Heart left ventricle (tissue), 16 donors: Measurements from ENCODE around the gene PSMG4. TPM values are rescaled to one million over a fixed set of nuclear protein-coding genes. Genes with fewer than 3 reads are reported as not detected.

ENCODE experiments used
- ATAC-seq, 4 donors: fragments of 200-7000 bp; cut with Tn5 transposase; one replicate each; pipeline ENCODE4 v1.9.1; 2020 to 2022; ENCODE audit warnings: moderate library complexity in 4 of 4, mild to moderate bottlenecking in 3 of 4, moderate number of reproducible peaks in 1 of 4
- DNase-seq, 5 donors: peaks; one replicate each; pipeline ENCODE4 v3.0.0-alpha.2; 2020
- H3K27ac ChIP-seq, 12 donors: fragments of 200-600 bp; sonication (generic) in 4 of 12; one replicate each; pipeline versions ENCODE4 v1.5.0 to v1.8.0; 2016 to 2022; ENCODE audit warnings: mild to moderate bottlenecking in 2 of 12
- H3K27me3 ChIP-seq, 9 donors: fragments of 200-600 bp; sonication (generic) in 2 of 9; one replicate each; pipeline versions ENCODE4 v1.5.1 to v1.8.0; 2016 to 2022; ENCODE audit warnings: mild to moderate bottlenecking in 3 of 9
- H3K36me3 ChIP-seq, 9 donors: fragments of 200-600 bp; sonication (generic) in 2 of 9; one replicate each; pipeline versions ENCODE4 v1.5.0 to v1.8.0; 2018 to 2022; ENCODE audit warnings: mild to moderate bottlenecking in 2 of 9
- H3K4me1 ChIP-seq, 12 donors: fragments of 200-600 bp; sonication (generic) in 4 of 12; one replicate each; pipeline versions ENCODE4 v1.5.0 to v1.8.0; 2016 to 2022; ENCODE audit warnings: mild to moderate bottlenecking in 3 of 12
- H3K4me3 ChIP-seq, 12 donors: fragments of 200-600 bp; sonication (generic) in 4 of 12; one replicate each; pipeline versions ENCODE4 v1.5.0 to v1.8.0; 2017 to 2022; ENCODE audit warnings: mild to moderate bottlenecking in 9 of 12, moderate library complexity in 4 of 12
- H3K9me3 ChIP-seq, 12 donors: fragments of 200-600 bp; sonication (generic) in 4 of 12; one replicate each; pipeline versions ENCODE4 v1.5.0 to v1.8.0; 2016 to 2022; ENCODE audit warnings: mild to moderate bottlenecking in 1 of 12
- CTCF ChIP-seq, 12 donors: fragments of 200-600 bp; sonication (generic) in 4 of 12; IDR thresholded peaks; one replicate each; pipeline versions ENCODE4 v1.5.0 to v1.8.0; 2018 to 2022; ENCODE audit warnings: antibody characterized with exemption in 12 of 12, mild to moderate bottlenecking in 5 of 12
- POLR2A ChIP-seq, 2 donors: fragments of 450-650 bp; IDR thresholded peaks; one replicate each; pipeline ENCODE4 v1.6.1; 2017; ENCODE audit warnings: antibody characterized with exemption in 2 of 2, mild to moderate bottlenecking in 2 of 2, moderate library complexity in 2 of 2
- WGBS, 4 donors: extraction: QIAGEN DNeasy Blood & Tissue Kit in 2 of 4; methylation state at CpG; one replicate each; pipeline versions ENCODE4 v1.1.5 to v1.1.7; 2013 to 2018; 5-methylcytosine and 5-hydroxymethylcytosine counted together
- intact Hi-C, 10 donors: fragments of 100-400 bp; cut with DNase I; formaldehyde crosslinking; loops; one replicate each; pipeline versions ENCODE4 v1.11.1 to v1.14.2; 2022
- polyA plus RNA-seq, 2 donors: library from polyadenylated mRNA; stranded (reverse); fragments of 200-250 nt; gene quantifications; one replicate each; pipeline ENCODE4 v1.2.3, GENCODE V29; 2013
- total RNA-seq, 9 donors: library from RNA; depleted of rRNA in 2 of 9; stranded (reverse); fragments of >200 nt in 2 of 9; fragmentation: NEBNext Ultra II Directional in 3 of 9; extraction: Animal tissue kit (Norgen Biotek cat#: 25700) in 3 of 9; gene quantifications; one replicate each; pipeline versions ENCODE4 v1.1.0 to v1.2.4, GENCODE V29; 2016 to 2023
- donor health status: ischemic (EF 13 %, LVEDD 7.1; RV severe dilation, severe dysfunction).
- donor health status: healthy with polysubstance abuse.
- donor health status: DM: no; HTN: yes; CAD: no.
- donor health status: DM: no; HTN: no; CAD: no.
- donor health status: ischemic (EF 25% LVEDD 6.9; RV normal size, moderate dysfunction).
- donor health status: ischemic (EF 25% LVEDD 5.7; RV mildly dilated, moderate dysfunction).
- donor health status: healthy.
- donor health status: DM: yes; HTN: yes; CAD: no.
- donor health status: ischemic (EF 35%, LVEDD 5.7; RV mildly dilated, moderate dysfunction).
- donor health status: nonischemic (EF 11% LVEDD 7.7; RV severe dilation, severe dysfunction).
- donor health status: DM: yes; HTN: yes; CAD: no.
- donor health status: PGD.
- donor health status: ischemic (EF 29% LVEDD 5.4; RV normal size, mild dysfunction).
- donor health status: nonischemic (EF 23%, LVEDD 6.1; RV moderate dilation, normal function).

Gene PSMG4
- total and polyA plus RNA-seq, 11 donors, result 6.2 to 21.7 (median 9.7) TPM

DNA sequence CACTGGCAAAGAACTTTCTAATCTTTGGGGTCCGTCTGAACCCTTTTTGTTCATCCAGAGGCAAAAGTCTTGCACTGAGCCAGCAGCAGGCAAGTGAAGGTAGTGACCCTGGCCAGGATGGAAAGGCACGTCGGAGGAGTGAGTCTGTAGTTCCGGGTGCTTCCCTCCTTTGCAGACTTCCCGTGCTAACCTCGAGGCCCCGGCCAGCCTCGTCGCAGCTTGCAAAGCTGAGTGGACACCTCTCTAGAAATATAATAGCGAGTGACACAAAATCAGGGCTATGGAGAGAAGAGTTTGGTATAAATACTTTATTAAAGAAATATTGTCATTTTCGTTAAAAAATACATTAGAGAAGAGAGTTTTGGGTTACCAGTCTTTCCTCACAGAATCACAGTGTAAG is 9.9 kb downstream of the PSMG4 start:
- 78 to 92% (median 81%) methylated on average over 11 of the region's 11 CpGs for WGBS, 4 donors
- Histone ChIP-seq H3K27me3 (no peaks in the 10 kb centered on the region), H3K4me3 (no peak overlapping the region), H3K36me3 (peaks cover 0 to 76% (median 58%) of the 10 kb centered on the region in 9 donors), H3K27ac (no peak overlapping the region), H3K4me1 (peaks cover 0 to 8% (median 0%) of the 10 kb centered on the region in 12 donors), H3K9me3 (no peaks in the 10 kb centered on the region)
- intact Hi-C loops, result no loop called here
- TF ChIP-seq POLR2A (IDR thresholded peaks at IDR 0.05) (no peak), CTCF (IDR thresholded peaks at IDR 0.05) (no peak)
- DNase-seq (no peak), ATAC-seq (no peak)

- WGBS, 4 donors, result 86 to 91% (median 88%) methylated on average over 27 of the region's 27 CpGs
- intact Hi-C loops, result no loop called here
- Histone ChIP-seq H3K4me1 (peaks cover 0 to under 1% (median 0%) of the 10 kb centered on the region in 12 donors), H3K36me3 (peaks cover 0 to 68% (median 50%) of the 10 kb centered on the region in 9 donors), H3K9me3 (no peaks in the 10 kb centered on the region), H3K4me3 (no peak overlapping the region), H3K27me3 (no peaks in the 10 kb centered on the region), H3K27ac (no peak overlapping the region)
- TF ChIP-seq POLR2A (IDR thresholded peaks at IDR 0.05) (no peak), CTCF (IDR thresholded peaks at IDR 0.05) (no peak)
- DNase-seq (no peak), ATAC-seq (no peak)
Measured at GRCh38 chr6:3269281-3269975, 10.7 kb downstream of the PSMG4 start.

GRCh38 chr6:3270258-3270657 is 11.5 kb downstream of the PSMG4 start:
- H3K9me3 ChIP-seq, result no peaks in the 10 kb centered on the region
- no peaks in the 10 kb centered on the region for H3K27me3 ChIP-seq
- no peak overlapping the region for H3K4me3 ChIP-seq
- no peaks in the 10 kb centered on the region for H3K4me1 ChIP-seq
- peak in 1 of 4 donors; percentile 13 for ATAC-seq
- DNase-seq, result no peak
- H3K27ac ChIP-seq, result no peak overlapping the region
- peaks cover 0 to 61% (median 48%) of the 10 kb centered on the region in 9 donors for H3K36me3 ChIP-seq
- intact Hi-C loops, result loop anchor here in 5 of 10 donors (10.0 kb wide), 5 partner anchors 575 to 885 kb away; partner anchors contain the start of gene FAM50B (in 1 of the 5)
- 84 to 88% (median 86%) methylated on average over 15 of the region's 15 CpGs for WGBS, 4 donors
- TF ChIP-seq POLR2A (IDR thresholded peaks at IDR 0.05), result no peak
- no peak for TF ChIP-seq CTCF (IDR thresholded peaks at IDR 0.05)

DNA sequence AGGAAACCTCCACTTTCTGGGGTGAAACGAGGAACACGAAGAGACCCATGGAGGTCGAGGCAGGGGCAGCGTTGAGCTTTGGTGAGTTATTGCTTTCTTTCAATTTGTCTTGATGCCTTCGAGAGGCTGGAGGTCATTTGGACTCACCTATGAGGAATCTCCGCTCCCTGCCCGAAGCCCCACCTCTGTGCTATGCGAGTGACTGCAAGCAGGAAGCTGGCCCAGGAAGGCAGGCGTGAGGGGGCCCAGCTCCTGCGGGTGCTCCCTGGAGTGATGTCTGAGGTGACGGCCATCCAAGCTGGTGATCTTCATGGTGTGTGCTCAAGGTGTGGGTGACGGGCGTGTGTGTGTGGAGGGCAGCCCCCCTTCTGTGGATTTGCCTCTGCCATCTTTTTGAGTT is 13.0 kb downstream of the PSMG4 start:
- Histone ChIP-seq H3K9me3 (no peaks in the 10 kb centered on the region), H3K4me3 (no peak overlapping the region), H3K36me3 (peaks cover 0 to 58% (median 48%) of the 10 kb centered on the region in 9 donors), H3K4me1 (no peaks in the 10 kb centered on the region), H3K27me3 (no peaks in the 10 kb centered on the region), H3K27ac (no peak overlapping the region)
- TF ChIP-seq CTCF (IDR thresholded peaks at IDR 0.05) (no peak), POLR2A (IDR thresholded peaks at IDR 0.05) (no peak)
- 84 to 93% (median 90%) methylated on average over 13 of the region's 13 CpGs for WGBS, 4 donors
- intact Hi-C loops, result loop anchor here in 5 of 10 donors (10.0 kb wide), 5 partner anchors 573 to 883 kb away; partner anchors contain the start of gene FAM50B (in 1 of the 5)
- no peak for DNase-seq
- no peak for ATAC-seq
